GM18909 (cell line): ENCODE data around the gene MED1.
A peak's percentile ranks its signal among the peaks of the same experiment; 100 is the strongest.
"Not testable (repeated sequence)": the region's sequence is repeated elsewhere in the genome, so short reads cannot be mapped to it uniquely, and the experiment has no call there.

Experiments used
- ATAC-seq: cut with Tn5 transposase; IDR thresholded peaks from one replicate; pipeline ENCODE4 v1.9.1; 2021; ENCODE audit warnings: mild to moderate bottlenecking; ENCODE audit not compliant: unreplicated experiment, poor library complexity

MED1 gene

GRCh38 chr17:39447561-39447960, 3.5 kb downstream of the MED1 start:
- ATAC-seq: no peak

- no peak for ATAC-seq
These were observed 7.7 kb downstream of the MED1 start for GRCh38 chr17:39443326-39443725.

- ATAC-seq: not testable (repeated sequence)
These were observed 11.2 kb downstream of the MED1 start for GRCh38 chr17:39439868-39440267.

- no peak for ATAC-seq
These were observed 21.5 kb downstream of the MED1 start for GRCh38 chr17:39429600-39429999.

GRCh38 chr17:39416141-39416540, 34.9 kb downstream of the MED1 start:
- no peak for ATAC-seq

GRCh38 chr17:39410279-39410678, 40.8 kb downstream of the MED1 start:
- no peak for ATAC-seq

GRCh38 chr17:39408360-39408759, 42.7 kb downstream of the MED1 start:
- ATAC-seq: no peak

GRCh38 chr17:39406951-39407350, 44.1 kb downstream of the MED1 start:
- ATAC-seq: no peak

- ATAC-seq: no peak
These were observed 45.6 kb downstream of the MED1 start for GRCh38 chr17:39405436-39405835.

- no peak for ATAC-seq
These were observed 46.3 kb downstream of the MED1 start for GRCh38 chr17:39404542-39405378.

- ATAC-seq: no peak
These were observed 48.0 kb downstream of the MED1 start for GRCh38 chr17:39402890-39403605.

- ATAC-seq: peak; percentile 54
These were observed 48.7 kb downstream of the MED1 start for GRCh38 chr17:39402244-39402889.

- ATAC-seq: peak; percentile 71
These were observed 49.4 kb downstream of the MED1 start, which contains the start of gene FBXL20 for GRCh38 chr17:39401412-39402243. Gene FBXL20, minus strand, starts transcription at chr17:39401626. Its CDS starts 224 bp downstream, at chr17:39401402.

GRCh38 chr17:39400547-39401411, 50.3 kb downstream of the MED1 start:
- peak; percentile 29 for ATAC-seq

GRCh38 chr17:39399791-39400190, 51.3 kb downstream of the MED1 start:
- ATAC-seq: no peak

GRCh38 chr17:39393736-39394135, 57.3 kb downstream of the MED1 start:
- no peak for ATAC-seq

GRCh38 chr17:39391448-39391847, 59.6 kb downstream of the MED1 start:
- ATAC-seq: no peak

GRCh38 chr17:39385040-39385439, 66.0 kb downstream of the MED1 start:
- ATAC-seq: no peak

GRCh38 chr17:39380144-39380543, 70.9 kb downstream of the MED1 start:
- ATAC-seq: no peak
